HepG2 (cell line): ENCODE measurements around the gene GPR39. TPM values are rescaled to one million over a fixed set of nuclear protein-coding genes. Genes with fewer than 3 reads are reported as not detected.

ENCODE experiments used
- ATAC-seq: fragments of 200-7000 bp; cut with Tn5 transposase; 3 replicates; pipeline ENCODE4 v1.9.1; 2020; ENCODE audit warnings: mild to moderate bottlenecking, moderate library complexity
- BruUV-seq: library from RNA; stranded (reverse); fragments of 400-500 nt; replicated peaks from 2 replicates; lab custom pipeline; 2021; lab: Mats Ljungman, UMichigan
- CTCF ChIA-PET: fragments of 300-600 bp; formaldehyde crosslinking; extraction: SDS; loops from one replicate; lab custom pipeline; 2021; ENCODE audit warnings: low total read pairs, inconsistent platforms, low intra/inter-chr PET ratio; lab: Yijun Ruan, JAX
- POLR2A ChIA-PET: fragments of 350-600 bp; sonication (Branson Sonifier 250); formaldehyde crosslinking; loops from one replicate; lab custom pipeline; 2020; ENCODE audit warnings: antibody characterized with exemption, inconsistent platforms; lab: Yijun Ruan, JAX
- DNase-seq: peaks from one replicate; pipeline ENCODE4 v3.0.0-alpha.2; 2015; ENCODE audit warnings: low spot score
- FAIRE-seq: peaks from 3 replicates; lab custom pipeline; 2011; peaks lifted over from hg19 to GRCh38; lab: Jason Lieb, UNC
- H2AFZ ChIP-seq: one replicate; pipeline ENCODE4 v1.6.1; 2011; ENCODE audit warnings: low read length, inconsistent platforms
- H3K27ac ChIP-seq: fragments of 300-600 bp; 3 replicates; pipeline ENCODE4 v1.8.0; 2011; ENCODE audit warnings: mixed run types, mild to moderate bottlenecking, mixed read lengths, low read length, inconsistent platforms; ENCODE audit not compliant: insufficient read depth; ENCODE audit errors: extremely low read length
- H3K27me3 ChIP-seq, 2 experiments: fragments of 200-600 bp in 1 of 2; 2 replicates in 1 of 2; 3 replicates in 1 of 2; pipeline versions ENCODE4 v1.6.0 to v1.8.0; 2011; ENCODE audit warnings: low read length in 2 of 2, mild to moderate bottlenecking in 2 of 2, moderate library complexity in 2 of 2, inconsistent platforms in 1 of 2; ENCODE audit not compliant: insufficient read depth in 2 of 2, control insufficient read depth in 1 of 2
- H3K36me3 ChIP-seq, 2 experiments: fragments of 200-600 bp in 1 of 2; replicated peaks in 1 of 2; 2 replicates in 1 of 2; 3 replicates in 1 of 2; pipeline versions ENCODE4 v1.5.1 to v1.8.0; 2011; ENCODE audit warnings: low read length in 2 of 2, inconsistent platforms in 1 of 2; ENCODE audit not compliant: insufficient read depth in 2 of 2, control insufficient read depth in 1 of 2
- H3K4me1 ChIP-seq: 2 replicates; pipeline ENCODE4 v1.5.1; 2012; ENCODE audit warnings: low read length, inconsistent platforms; ENCODE audit not compliant: insufficient read depth
- H3K4me2 ChIP-seq: 2 replicates; pipeline ENCODE4 v1.6.0; 2011; ENCODE audit warnings: low read depth, low read length, inconsistent platforms
- H3K4me3 ChIP-seq, 3 experiments: fragments of 200-600 bp in 1 of 3; sonication (generic), shearing (Covaris generic) in 1 of 3; replicated peaks in 1 of 3; 2 replicates each; pipeline ENCODE4 v1.5.1; 2011 to 2016; ENCODE audit warnings: low read length in 3 of 3, inconsistent platforms in 2 of 3, low read depth in 2 of 3, mild to moderate bottlenecking in 2 of 3, control low read depth in 1 of 3, mixed read lengths in 1 of 3; ENCODE audit not compliant: insufficient read depth in 1 of 3
- H3K79me2 ChIP-seq: one replicate; pipeline ENCODE4 v1.6.1; 2011; ENCODE audit warnings: low read length, inconsistent platforms; ENCODE audit not compliant: insufficient read depth
- H3K9ac ChIP-seq: 2 replicates; pipeline ENCODE4 v1.6.0; 2011; ENCODE audit warnings: mild to moderate bottlenecking, low read depth, low read length, inconsistent platforms; ENCODE audit not compliant: insufficient read depth
- H3K9me3 ChIP-seq: 2 replicates; pipeline ENCODE4 v1.5.1; 2012; ENCODE audit warnings: mild to moderate bottlenecking, low read length
- H4K20me1 ChIP-seq: 2 replicates; pipeline ENCODE4 v1.6.0; 2011; ENCODE audit warnings: inconsistent platforms, mild to moderate bottlenecking, low read length, moderate library complexity; ENCODE audit not compliant: insufficient read depth
- CHCHD3 ChIP-seq: sonication (generic); formaldehyde crosslinking; IDR thresholded peaks from 2 replicates; pipeline ENCODE4 v1.8.0; 2022; ENCODE audit warnings: mild to moderate bottlenecking, missing genetic modification reagents, moderate library complexity
- HDAC1 ChIP-seq: sonication (generic); formaldehyde crosslinking; IDR thresholded peaks from 2 replicates; pipeline ENCODE4 v1.5.1; 2020; ENCODE audit warnings: mild to moderate bottlenecking, missing genetic modification reagents
- JUNB ChIP-seq: sonication (generic); formaldehyde crosslinking; IDR thresholded peaks from 2 replicates; pipeline ENCODE4 v1.8.0; 2022; ENCODE audit warnings: missing genetic modification reagents, mild to moderate bottlenecking, borderline replicate concordance
- LCORL ChIP-seq, 2 experiments: fragments of 450-650 bp in 1 of 2; sonication (generic) in 1 of 2; formaldehyde crosslinking in 1 of 2; IDR thresholded peaks; 2 replicates each; pipeline versions ENCODE4 v1.5.0 to v1.6.1; 2017 to 2020; ENCODE audit warnings: antibody characterized with exemption in 1 of 2, missing genetic modification reagents in 1 of 2
- NCOA2 ChIP-seq: sonication (generic); formaldehyde crosslinking; IDR thresholded peaks from 2 replicates; pipeline ENCODE4 v1.8.0; 2022; ENCODE audit warnings: inconsistent platforms
- ZNF547 ChIP-seq: sonication (generic); formaldehyde crosslinking; IDR thresholded peaks from 2 replicates; pipeline ENCODE4 v1.5.1; 2020; ENCODE audit warnings: mild to moderate bottlenecking, missing genetic modification reagents
- ZSCAN30 ChIP-seq: sonication (generic); formaldehyde crosslinking; IDR thresholded peaks from 2 replicates; pipeline ENCODE4 v1.5.0; 2020; ENCODE audit warnings: mild to moderate bottlenecking, missing genetic modification reagents
- WGBS: methylation state at CpG from one replicate; pipeline ENCODE4 v1.1.6; 2017; ENCODE audit warnings: low lambda C conversion rate; 5-methylcytosine and 5-hydroxymethylcytosine counted together
- in situ Hi-C: cut with HindIII; loops from 2 replicates; pipeline ENCODE4 v1.10.0; 2017; ENCODE audit warnings: low pct_unique_long_range_greater_than_20kb; ENCODE audit not compliant: extremely low pct_ligation_motif_present
- intact Hi-C: fragments of 100-400 bp; cut with micrococcal nuclease; formaldehyde crosslinking; loops from one replicate; pipeline ENCODE4 v1.10.0; 2022; ENCODE audit not compliant: unreplicated experiment
- polyA plus RNA-seq, 8 experiments: library from polyadenylated mRNA; depleted of rRNA in 3 of 8; stranded (reverse) in 7 of 8; unstranded in 1 of 8; fragments of >200 nt; fragmentation: Illumina TruSeq in 4 of 8; extraction: Trizol in 4 of 8; gene quantifications; 2 replicates each; pipeline versions ENCODE4 v1.2.1 to v1.2.3, GENCODE V29; 2011 to 2016; ENCODE audit warnings: low read depth in 4 of 8, missing spikeins in 1 of 8, mixed read lengths in 1 of 8; ENCODE audit not compliant: insufficient read depth in 1 of 8
- total RNA-seq, 5 experiments: library from RNA; depleted of rRNA; stranded (reverse); fragments of >200 nt; fragmentation: Illumina TruSeq; extraction: Trizol; gene quantifications; 2 replicates each; pipeline ENCODE4 v1.2.3, GENCODE V29; 2016; ENCODE audit warnings: low read depth in 1 of 5
- TF ChIP-seq, protein P1 (sequence below), 2 experiments: IDR thresholded peaks; 2 replicates each; pipeline ENCODE4 v1.6.1; 2011 to 2012; ENCODE audit warnings: low read length in 2 of 2, borderline replicate concordance in 1 of 2, low read depth in 1 of 2, mild to moderate bottlenecking in 1 of 2, moderate library complexity in 1 of 2
- TF ChIP-seq, protein P2 (sequence below): IDR thresholded peaks from 2 replicates; pipeline ENCODE4 v1.4.0; 2020; ENCODE audit warnings: mild to moderate bottlenecking, missing genetic modification reagents
- TF ChIP-seq, protein P3 (sequence below): sonication (generic); formaldehyde crosslinking; IDR thresholded peaks from 2 replicates; pipeline ENCODE4 v1.8.1; 2023; ENCODE audit warnings: missing genetic modification reagents, mild to moderate bottlenecking, borderline replicate concordance
- TF ChIP-seq, protein P4 (sequence below): sonication (generic); formaldehyde crosslinking; IDR thresholded peaks from 2 replicates; pipeline ENCODE4 v1.8.0; 2022; ENCODE audit warnings: missing genetic modification reagents, mild to moderate bottlenecking, moderate library complexity, borderline replicate concordance

The GPR39 gene
- total and polyA plus RNA-seq, 2 of the 13 experiments (the other 11 are each of a cell fraction or from before 2014, with no cell fraction given) = 0.16 to 0.62 TPM

GRCh38 chr2:132623096-132623839 is 206.7 kb downstream of the GPR39 start (continued):
- TF ChIP-seq, protein P1, sequence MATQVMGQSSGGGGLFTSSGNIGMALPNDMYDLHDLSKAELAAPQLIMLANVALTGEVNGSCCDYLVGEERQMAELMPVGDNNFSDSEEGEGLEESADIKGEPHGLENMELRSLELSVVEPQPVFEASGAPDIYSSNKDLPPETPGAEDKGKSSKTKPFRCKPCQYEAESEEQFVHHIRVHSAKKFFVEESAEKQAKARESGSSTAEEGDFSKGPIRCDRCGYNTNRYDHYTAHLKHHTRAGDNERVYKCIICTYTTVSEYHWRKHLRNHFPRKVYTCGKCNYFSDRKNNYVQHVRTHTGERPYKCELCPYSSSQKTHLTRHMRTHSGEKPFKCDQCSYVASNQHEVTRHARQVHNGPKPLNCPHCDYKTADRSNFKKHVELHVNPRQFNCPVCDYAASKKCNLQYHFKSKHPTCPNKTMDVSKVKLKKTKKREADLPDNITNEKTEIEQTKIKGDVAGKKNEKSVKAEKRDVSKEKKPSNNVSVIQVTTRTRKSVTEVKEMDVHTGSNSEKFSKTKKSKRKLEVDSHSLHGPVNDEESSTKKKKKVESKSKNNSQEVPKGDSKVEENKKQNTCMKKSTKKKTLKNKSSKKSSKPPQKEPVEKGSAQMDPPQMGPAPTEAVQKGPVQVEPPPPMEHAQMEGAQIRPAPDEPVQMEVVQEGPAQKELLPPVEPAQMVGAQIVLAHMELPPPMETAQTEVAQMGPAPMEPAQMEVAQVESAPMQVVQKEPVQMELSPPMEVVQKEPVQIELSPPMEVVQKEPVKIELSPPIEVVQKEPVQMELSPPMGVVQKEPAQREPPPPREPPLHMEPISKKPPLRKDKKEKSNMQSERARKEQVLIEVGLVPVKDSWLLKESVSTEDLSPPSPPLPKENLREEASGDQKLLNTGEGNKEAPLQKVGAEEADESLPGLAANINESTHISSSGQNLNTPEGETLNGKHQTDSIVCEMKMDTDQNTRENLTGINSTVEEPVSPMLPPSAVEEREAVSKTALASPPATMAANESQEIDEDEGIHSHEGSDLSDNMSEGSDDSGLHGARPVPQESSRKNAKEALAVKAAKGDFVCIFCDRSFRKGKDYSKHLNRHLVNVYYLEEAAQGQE (IDR thresholded peaks at IDR 0.05; ENCODE audit: borderline replicate concordance in 1 of 2, low read depth in 1 of 2, low read length in 2 of 2) = no peak
- TF ChIP-seq ZSCAN30 (CRISPR knock-in tag) (no peak), JUNB (CRISPR knock-in tag) (no peak)

GRCh38 chr2:132627536-132627935 is 210.9 kb downstream of the GPR39 start:
- peaks cover 11% of the 10 kb centered on the region for H3K4me1 ChIP-seq
- no peaks in the 10 kb centered on the region for H4K20me1 ChIP-seq
- ChIA-PET POLR2A (no interaction called here), CTCF (no interaction called here)
- in situ Hi-C loops = no loop called here
- no peaks in the 10 kb centered on the region for H3K9me3 ChIP-seq
- DNase-seq (no peak), ATAC-seq (no peak), FAIRE-seq (no peak)
- H3K4me3 ChIP-seq = no peak overlapping the region
- no peak overlapping the region for H3K9ac ChIP-seq
- intact Hi-C loops = no loop called here
- 5% methylated on average over 3 of the region's 3 CpGs for whole genome bisulfite sequencing
- BruUV-seq = no TSS peak
- H3K4me2 ChIP-seq = no peak overlapping the region
- no peaks in the 10 kb centered on the region for H3K36me3 ChIP-seq
- no peaks in the 10 kb centered on the region for H3K27me3 ChIP-seq
- no peaks in the 10 kb centered on the region for H3K79me2 ChIP-seq
- H2AFZ ChIP-seq = no peak overlapping the region
- no peak overlapping the region for H3K27ac ChIP-seq
- TF ChIP-seq, protein P2, sequence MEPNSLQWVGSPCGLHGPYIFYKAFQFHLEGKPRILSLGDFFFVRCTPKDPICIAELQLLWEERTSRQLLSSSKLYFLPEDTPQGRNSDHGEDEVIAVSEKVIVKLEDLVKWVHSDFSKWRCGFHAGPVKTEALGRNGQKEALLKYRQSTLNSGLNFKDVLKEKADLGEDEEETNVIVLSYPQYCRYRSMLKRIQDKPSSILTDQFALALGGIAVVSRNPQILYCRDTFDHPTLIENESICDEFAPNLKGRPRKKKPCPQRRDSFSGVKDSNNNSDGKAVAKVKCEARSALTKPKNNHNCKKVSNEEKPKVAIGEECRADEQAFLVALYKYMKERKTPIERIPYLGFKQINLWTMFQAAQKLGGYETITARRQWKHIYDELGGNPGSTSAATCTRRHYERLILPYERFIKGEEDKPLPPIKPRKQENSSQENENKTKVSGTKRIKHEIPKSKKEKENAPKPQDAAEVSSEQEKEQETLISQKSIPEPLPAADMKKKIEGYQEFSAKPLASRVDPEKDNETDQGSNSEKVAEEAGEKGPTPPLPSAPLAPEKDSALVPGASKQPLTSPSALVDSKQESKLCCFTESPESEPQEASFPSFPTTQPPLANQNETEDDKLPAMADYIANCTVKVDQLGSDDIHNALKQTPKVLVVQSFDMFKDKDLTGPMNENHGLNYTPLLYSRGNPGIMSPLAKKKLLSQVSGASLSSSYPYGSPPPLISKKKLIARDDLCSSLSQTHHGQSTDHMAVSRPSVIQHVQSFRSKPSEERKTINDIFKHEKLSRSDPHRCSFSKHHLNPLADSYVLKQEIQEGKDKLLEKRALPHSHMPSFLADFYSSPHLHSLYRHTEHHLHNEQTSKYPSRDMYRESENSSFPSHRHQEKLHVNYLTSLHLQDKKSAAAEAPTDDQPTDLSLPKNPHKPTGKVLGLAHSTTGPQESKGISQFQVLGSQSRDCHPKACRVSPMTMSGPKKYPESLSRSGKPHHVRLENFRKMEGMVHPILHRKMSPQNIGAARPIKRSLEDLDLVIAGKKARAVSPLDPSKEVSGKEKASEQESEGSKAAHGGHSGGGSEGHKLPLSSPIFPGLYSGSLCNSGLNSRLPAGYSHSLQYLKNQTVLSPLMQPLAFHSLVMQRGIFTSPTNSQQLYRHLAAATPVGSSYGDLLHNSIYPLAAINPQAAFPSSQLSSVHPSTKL = no peak
- TF ChIP-seq CHCHD3 = no peak
- TF ChIP-seq, protein P3, sequence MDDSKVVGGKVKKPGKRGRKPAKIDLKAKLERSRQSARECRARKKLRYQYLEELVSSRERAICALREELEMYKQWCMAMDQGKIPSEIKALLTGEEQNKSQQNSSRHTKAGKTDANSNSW (CRISPR knock-in tag) = no peak
- TF ChIP-seq NCOA2 (CRISPR knock-in tag) = no peak
- TF ChIP-seq HDAC1 (CRISPR knock-in tag) = no peak
- no peak for TF ChIP-seq ZNF547
- TF ChIP-seq LCORL (IDR thresholded peaks at IDR 0.05) = no peak
- TF ChIP-seq LCORL (CRISPR knock-in tag; IDR thresholded peaks at IDR 0.05) = no peak
- TF ChIP-seq, protein P4, sequence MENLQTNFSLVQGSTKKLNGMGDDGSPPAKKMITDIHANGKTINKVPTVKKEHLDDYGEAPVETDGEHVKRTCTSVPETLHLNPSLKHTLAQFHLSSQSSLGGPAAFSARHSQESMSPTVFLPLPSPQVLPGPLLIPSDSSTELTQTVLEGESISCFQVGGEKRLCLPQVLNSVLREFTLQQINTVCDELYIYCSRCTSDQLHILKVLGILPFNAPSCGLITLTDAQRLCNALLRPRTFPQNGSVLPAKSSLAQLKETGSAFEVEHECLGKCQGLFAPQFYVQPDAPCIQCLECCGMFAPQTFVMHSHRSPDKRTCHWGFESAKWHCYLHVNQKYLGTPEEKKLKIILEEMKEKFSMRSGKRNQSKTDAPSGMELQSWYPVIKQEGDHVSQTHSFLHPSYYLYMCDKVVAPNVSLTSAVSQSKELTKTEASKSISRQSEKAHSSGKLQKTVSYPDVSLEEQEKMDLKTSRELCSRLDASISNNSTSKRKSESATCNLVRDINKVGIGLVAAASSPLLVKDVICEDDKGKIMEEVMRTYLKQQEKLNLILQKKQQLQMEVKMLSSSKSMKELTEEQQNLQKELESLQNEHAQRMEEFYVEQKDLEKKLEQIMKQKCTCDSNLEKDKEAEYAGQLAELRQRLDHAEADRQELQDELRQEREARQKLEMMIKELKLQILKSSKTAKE = no peak
